Smooth muscle cell (in vitro differentiated cells): ENCODE measurements around the gene FAM227A. TPM values are rescaled to one million over a fixed set of nuclear protein-coding genes. Genes with fewer than 3 reads are reported as not detected.
A peak's percentile ranks its signal among the peaks of the same experiment; 100 is the strongest.

Source experiments
- DNase-seq: peaks from one replicate; lab custom pipeline; 2025; ENCODE audit not compliant: unreplicated experiment; lab: John Stamatoyannopoulos, UW
- H2AFZ ChIP-seq: fragments of 200-600 bp; sonication (generic); 2 replicates; pipeline ENCODE4 v1.6.0; 2016; ENCODE audit warnings: antibody characterized with exemption, low read depth, mild to moderate bottlenecking
- H3F3A ChIP-seq: fragments of 200-600 bp; sonication (generic); 2 replicates; pipeline ENCODE4 v1.6.0; 2017; ENCODE audit warnings: antibody characterized with exemption, low read depth
- H3K27ac ChIP-seq: fragments of 200-600 bp; sonication (generic); 2 replicates; pipeline ENCODE4 v1.5.1; 2016; ENCODE audit warnings: low read depth, mild to moderate bottlenecking
- H3K27me3 ChIP-seq: fragments of 200-600 bp; sonication (generic); 2 replicates; pipeline ENCODE4 v1.6.1; 2016; ENCODE audit warnings: low read depth, mild to moderate bottlenecking
- H3K36me3 ChIP-seq: fragments of 200-600 bp; sonication (generic); 2 replicates; pipeline ENCODE4 v1.5.1; 2016; ENCODE audit warnings: low read depth
- H3K4me1 ChIP-seq: fragments of 200-600 bp; sonication (generic); 2 replicates; pipeline ENCODE4 v1.5.1; 2016; ENCODE audit warnings: low read depth
- H3K4me2 ChIP-seq: fragments of 200-600 bp; sonication (generic); 2 replicates; pipeline ENCODE4 v1.6.0; 2016; ENCODE audit warnings: mild to moderate bottlenecking
- H3K4me3 ChIP-seq: fragments of 200-600 bp; sonication (generic); 2 replicates; pipeline ENCODE4 v1.5.1; 2016; ENCODE audit warnings: mild to moderate bottlenecking
- H3K79me2 ChIP-seq: fragments of 200-600 bp; sonication (generic); 2 replicates; pipeline ENCODE4 v1.6.0; 2016; ENCODE audit warnings: low read depth, mild to moderate bottlenecking
- H3K9ac ChIP-seq: fragments of 200-600 bp; sonication (generic); 2 replicates; pipeline ENCODE4 v1.6.0; 2016; ENCODE audit warnings: low read depth
- H3K9me3 ChIP-seq: fragments of 200-600 bp; sonication (generic); replicated peaks from 2 replicates; pipeline ENCODE4 v1.5.1; 2016; ENCODE audit warnings: low read depth
- H4K20me1 ChIP-seq: fragments of 200-600 bp; sonication (generic); 2 replicates; pipeline ENCODE4 v1.6.0; 2016; ENCODE audit warnings: low read depth
- WGBS: methylation state at CpG from one replicate; pipeline ENCODE4 v1.1.7; 2016; ENCODE audit warnings: low lambda C conversion rate; 5-methylcytosine and 5-hydroxymethylcytosine counted together
- polyA plus RNA-seq: library from polyadenylated mRNA; unstranded; fragments of >200 nt; fragmentation: Nextera tagmentation; extraction: Ambion mirVana; gene quantifications from 2 replicates; pipeline ENCODE4 v1.2.1, GENCODE V29; 2016
- total RNA-seq: library from RNA; depleted of rRNA; stranded (reverse); fragments of >200 nt; gene quantifications from 2 replicates; pipeline ENCODE4 v1.2.3, GENCODE V29; 2014
- TF ChIP-seq, protein P1 (sequence below): fragments of 200-600 bp; sonication (generic); IDR thresholded peaks from 2 replicates; pipeline ENCODE4 v1.5.1; 2017; ENCODE audit warnings: borderline replicate concordance, mild to moderate bottlenecking, antibody characterized with exemption; ENCODE audit not compliant: insufficient read depth, poor library complexity, severe bottlenecking

FAM227A gene
- total RNA-seq (4.3 and 4.9 TPM in 2 replicates), polyA plus RNA-seq (1.5 and 3.8 TPM in 2 replicates)

DNA sequence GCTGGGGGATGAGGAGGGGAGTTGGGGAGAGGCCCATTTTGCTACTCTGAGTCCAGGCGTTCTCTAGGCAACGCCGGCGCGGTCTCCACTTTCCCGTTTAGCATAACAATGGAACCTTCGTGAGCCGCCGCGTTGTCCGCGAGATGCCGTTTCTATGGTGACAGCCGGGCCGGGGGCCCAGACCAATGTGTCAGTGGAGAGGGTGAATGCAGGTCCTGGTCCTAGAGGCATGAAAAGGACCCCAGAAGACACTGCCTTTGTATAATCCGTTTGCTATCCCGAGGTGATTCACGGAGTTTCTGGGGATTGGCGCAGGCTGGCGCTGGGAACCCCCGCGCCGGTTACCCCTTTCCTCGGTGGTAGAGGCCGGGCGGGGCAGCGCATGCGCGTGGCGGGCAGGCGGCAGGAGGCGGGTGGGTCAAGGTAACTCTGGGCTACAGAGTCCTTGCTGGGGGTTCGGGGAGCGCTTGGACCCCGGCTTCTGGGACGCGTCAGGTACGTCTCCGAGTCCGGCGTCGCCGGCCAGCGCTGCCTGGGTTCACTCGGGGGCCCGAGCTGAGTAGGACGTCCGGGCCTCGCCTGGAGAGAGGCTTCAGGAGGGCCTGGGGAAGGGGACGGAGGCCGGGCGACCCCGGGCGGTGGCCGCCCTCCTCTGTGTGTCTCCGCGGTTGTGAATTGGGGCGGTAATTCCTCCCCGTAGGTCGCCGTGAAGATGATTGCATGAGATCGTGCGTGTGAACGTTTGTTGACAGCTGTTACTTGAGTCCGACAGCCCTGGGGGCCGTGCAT, at the start of gene FAM227A, which contains the start of gene CBY1:
Gene FAM227A, minus strand, starts transcription at position 137 of the 789 bp plus-strand sequence. CDS start 6,224 bp downstream, outside the sequence.
Gene CBY1, plus strand, starts transcription at position 383 of the 789 bp plus-strand sequence. CDS start 11,417 bp downstream, outside the sequence.
- no peaks in the 10 kb centered on the region for H3K9me3 ChIP-seq
- H3K4me3 ChIP-seq: peak within 1 kb of the TSS; percentile 81
- no peaks in the 10 kb centered on the region for H3K36me3 ChIP-seq
- H3K79me2 ChIP-seq: peaks cover 35% of the 10 kb centered on the region
- TF ChIP-seq, protein P1, sequence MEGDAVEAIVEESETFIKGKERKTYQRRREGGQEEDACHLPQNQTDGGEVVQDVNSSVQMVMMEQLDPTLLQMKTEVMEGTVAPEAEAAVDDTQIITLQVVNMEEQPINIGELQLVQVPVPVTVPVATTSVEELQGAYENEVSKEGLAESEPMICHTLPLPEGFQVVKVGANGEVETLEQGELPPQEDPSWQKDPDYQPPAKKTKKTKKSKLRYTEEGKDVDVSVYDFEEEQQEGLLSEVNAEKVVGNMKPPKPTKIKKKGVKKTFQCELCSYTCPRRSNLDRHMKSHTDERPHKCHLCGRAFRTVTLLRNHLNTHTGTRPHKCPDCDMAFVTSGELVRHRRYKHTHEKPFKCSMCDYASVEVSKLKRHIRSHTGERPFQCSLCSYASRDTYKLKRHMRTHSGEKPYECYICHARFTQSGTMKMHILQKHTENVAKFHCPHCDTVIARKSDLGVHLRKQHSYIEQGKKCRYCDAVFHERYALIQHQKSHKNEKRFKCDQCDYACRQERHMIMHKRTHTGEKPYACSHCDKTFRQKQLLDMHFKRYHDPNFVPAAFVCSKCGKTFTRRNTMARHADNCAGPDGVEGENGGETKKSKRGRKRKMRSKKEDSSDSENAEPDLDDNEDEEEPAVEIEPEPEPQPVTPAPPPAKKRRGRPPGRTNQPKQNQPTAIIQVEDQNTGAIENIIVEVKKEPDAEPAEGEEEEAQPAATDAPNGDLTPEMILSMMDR: no peak
- WGBS: under 1% methylated on average over 66 of the region's 66 CpGs
- peak within 1 kb of the TSS; percentile 99 for H3K9ac ChIP-seq
- peak within 1 kb of the TSS; percentile 95 for H3K27ac ChIP-seq
- H3K4me1 ChIP-seq: peaks cover 13% of the 10 kb centered on the region
- H2AFZ ChIP-seq: peak within 1 kb of the TSS; percentile 98
- peak; percentile 78 for DNase-seq
- no peaks in the 10 kb centered on the region for H3K27me3 ChIP-seq
- H4K20me1 ChIP-seq: peaks cover 12% of the 10 kb centered on the region
- H3F3A ChIP-seq: no peaks in the 10 kb centered on the region
- peak within 1 kb of the TSS; percentile 96 for H3K4me2 ChIP-seq

DNA sequence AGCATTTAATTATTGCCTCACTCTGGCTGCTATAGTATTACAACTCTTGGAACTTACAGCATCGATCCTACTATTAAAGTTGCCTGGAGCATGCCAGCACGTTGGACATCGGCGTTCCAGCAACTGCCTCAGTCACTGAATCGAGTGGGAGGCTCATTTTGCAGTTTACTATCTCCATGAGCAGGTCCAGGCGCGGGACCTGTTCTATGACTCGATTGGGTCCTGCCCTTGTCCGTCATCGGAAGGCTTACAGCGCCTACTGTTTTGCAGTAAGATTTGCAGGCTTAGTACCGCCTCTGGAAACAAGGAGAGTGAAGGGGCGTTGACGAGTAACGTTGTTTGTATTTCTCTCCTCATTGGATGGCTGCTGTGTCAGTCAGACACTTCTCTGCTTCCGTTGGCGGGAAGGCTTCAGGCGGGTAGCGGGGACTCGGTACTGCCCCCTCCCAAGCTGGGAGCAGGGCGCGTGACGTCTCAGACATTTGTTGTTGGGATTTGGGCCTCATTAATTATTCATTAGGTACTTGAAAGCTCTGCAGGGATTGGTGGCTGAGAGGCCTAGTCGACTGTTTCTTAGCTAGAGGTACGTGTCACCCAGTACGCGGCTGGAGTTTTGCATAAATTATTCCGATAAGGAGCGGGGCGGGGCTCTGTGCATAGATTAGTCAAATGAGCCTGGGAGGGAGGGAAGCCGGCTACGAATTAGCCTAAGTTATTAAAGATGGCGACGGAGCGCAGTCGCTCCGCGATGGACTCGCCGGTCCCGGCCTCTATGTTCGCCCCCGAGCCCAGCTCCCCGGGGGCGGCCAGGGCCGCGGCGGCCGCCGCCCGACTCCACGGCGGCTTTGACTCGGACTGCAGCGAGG, 49.3 kb upstream of the FAM227A start, which contains the start of gene GTPBP1:
Gene GTPBP1, plus strand, starts transcription at position 710 of the 866 bp plus-strand sequence. Its CDS starts 12 bp downstream, at position 722.
- under 1% methylated on average over 55 of the region's 55 CpGs for WGBS
- H3K4me3 ChIP-seq: peak within 1 kb of the TSS; percentile 95

DNA sequence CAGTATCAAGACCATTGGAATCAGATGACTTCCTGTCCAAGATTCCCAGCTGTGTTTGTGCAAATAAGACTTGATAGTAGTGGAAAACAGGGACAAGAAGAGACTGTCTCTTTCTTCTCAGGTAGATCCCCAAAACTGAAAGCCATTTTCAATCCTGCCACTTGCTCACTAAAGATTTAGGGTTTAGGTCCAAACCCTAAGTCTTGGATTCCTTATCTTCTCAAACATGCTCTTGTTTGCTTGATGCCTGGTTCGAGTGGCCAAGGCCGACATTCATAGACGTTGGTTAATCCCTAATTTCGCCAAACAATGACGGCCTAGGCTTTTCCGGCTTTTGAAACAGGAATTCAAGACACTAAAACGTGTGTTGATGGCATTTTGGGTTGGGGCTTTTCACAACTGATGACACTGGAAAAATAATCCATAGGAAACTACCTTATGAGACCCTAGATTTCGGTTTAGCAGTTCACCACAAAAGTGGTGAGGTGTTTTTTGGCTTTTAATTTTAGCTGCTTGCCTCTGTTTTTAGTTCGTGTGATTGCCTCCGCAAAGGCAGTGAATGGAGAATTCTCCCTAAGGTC, 48.6 kb upstream of the FAM227A start:
- TF ChIP-seq, protein P1: no peak
- no peaks in the 10 kb centered on the region for H3K36me3 ChIP-seq
- peak overlapping the region; percentile 45 for H3K9ac ChIP-seq
- peak overlapping the region; percentile 88 for H2AFZ ChIP-seq
- peak overlapping the region; percentile 41 for H3K4me3 ChIP-seq
- DNase-seq: no peak
- peaks cover 44% of the 10 kb centered on the region for H3K79me2 ChIP-seq
- peaks cover 19% of the 10 kb centered on the region for H3K4me1 ChIP-seq
- H3K9me3 ChIP-seq: no peaks in the 10 kb centered on the region
- peak overlapping the region; percentile 83 for H3K4me2 ChIP-seq
- H3K27me3 ChIP-seq: no peaks in the 10 kb centered on the region
- H3F3A ChIP-seq: peaks cover 8% of the 10 kb centered on the region
- peak overlapping the region; percentile 85 for H3K27ac ChIP-seq
- WGBS: 33% methylated on average over 10 of the region's 10 CpGs
- H4K20me1 ChIP-seq: peaks cover 36% of the 10 kb centered on the region

More for the DNA sequence above, 49.3 kb upstream of the FAM227A start, which contains the start of gene GTPBP1:
- peak; percentile 98 for DNase-seq
- Histone ChIP-seq H3K9ac (peak within 1 kb of the TSS; percentile 98), H3K4me1 (peaks cover 19% of the 10 kb centered on the region), H3K79me2 (peaks cover 44% of the 10 kb centered on the region), H4K20me1 (peaks cover 43% of the 10 kb centered on the region), H3K4me2 (peak within 1 kb of the TSS; percentile 91), H2AFZ (peak within 1 kb of the TSS; percentile 88), H3F3A (peaks cover 8% of the 10 kb centered on the region), H3K27me3 (no peaks in the 10 kb centered on the region), H3K36me3 (no peaks in the 10 kb centered on the region), H3K27ac (peak within 1 kb of the TSS; percentile 92), H3K9me3 (no peaks in the 10 kb centered on the region)
- TF ChIP-seq, protein P1: no peak
